ENCODE results near the gene PLXNB2.
"Not testable (repeated sequence)": the region's sequence is repeated elsewhere in the genome, so short reads cannot be mapped to it uniquely, and the experiment has no call there.

The PLXNB2 gene, protein sequence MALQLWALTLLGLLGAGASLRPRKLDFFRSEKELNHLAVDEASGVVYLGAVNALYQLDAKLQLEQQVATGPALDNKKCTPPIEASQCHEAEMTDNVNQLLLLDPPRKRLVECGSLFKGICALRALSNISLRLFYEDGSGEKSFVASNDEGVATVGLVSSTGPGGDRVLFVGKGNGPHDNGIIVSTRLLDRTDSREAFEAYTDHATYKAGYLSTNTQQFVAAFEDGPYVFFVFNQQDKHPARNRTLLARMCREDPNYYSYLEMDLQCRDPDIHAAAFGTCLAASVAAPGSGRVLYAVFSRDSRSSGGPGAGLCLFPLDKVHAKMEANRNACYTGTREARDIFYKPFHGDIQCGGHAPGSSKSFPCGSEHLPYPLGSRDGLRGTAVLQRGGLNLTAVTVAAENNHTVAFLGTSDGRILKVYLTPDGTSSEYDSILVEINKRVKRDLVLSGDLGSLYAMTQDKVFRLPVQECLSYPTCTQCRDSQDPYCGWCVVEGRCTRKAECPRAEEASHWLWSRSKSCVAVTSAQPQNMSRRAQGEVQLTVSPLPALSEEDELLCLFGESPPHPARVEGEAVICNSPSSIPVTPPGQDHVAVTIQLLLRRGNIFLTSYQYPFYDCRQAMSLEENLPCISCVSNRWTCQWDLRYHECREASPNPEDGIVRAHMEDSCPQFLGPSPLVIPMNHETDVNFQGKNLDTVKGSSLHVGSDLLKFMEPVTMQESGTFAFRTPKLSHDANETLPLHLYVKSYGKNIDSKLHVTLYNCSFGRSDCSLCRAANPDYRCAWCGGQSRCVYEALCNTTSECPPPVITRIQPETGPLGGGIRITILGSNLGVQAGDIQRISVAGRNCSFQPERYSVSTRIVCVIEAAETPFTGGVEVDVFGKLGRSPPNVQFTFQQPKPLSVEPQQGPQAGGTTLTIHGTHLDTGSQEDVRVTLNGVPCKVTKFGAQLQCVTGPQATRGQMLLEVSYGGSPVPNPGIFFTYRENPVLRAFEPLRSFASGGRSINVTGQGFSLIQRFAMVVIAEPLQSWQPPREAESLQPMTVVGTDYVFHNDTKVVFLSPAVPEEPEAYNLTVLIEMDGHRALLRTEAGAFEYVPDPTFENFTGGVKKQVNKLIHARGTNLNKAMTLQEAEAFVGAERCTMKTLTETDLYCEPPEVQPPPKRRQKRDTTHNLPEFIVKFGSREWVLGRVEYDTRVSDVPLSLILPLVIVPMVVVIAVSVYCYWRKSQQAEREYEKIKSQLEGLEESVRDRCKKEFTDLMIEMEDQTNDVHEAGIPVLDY (N-terminal part only)

GRCh38 chr22:50306753-50307749 lies at the start of gene PLXNB2:
PLXNB2 (minus strand) TSS chr22:50307646; CDS start chr22:50290584, 17,062 bp downstream.
- peak; percentile 63 for DNase-seq

DNA sequence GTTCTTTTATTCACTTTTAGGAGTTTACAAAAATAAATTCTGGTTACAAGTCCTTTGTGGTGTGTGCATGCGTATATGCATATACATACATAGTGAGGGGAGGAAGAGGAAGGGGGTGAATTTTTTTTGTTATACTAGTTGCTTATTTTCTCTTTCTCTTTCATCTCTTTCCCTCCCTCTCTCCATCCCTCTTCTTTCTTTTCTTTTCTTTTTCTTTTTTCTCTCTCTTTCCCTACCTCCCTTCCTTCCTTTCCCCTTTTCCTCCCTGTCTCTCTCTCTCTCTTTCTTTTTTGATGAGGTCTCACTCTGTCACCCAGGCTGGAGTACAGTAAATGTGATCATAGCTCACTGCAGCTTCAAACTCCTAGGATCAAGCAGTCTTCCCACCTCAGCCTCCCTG lies 49.8 kb upstream of the PLXNB2 start:
- no peak for DNase-seq

DNA sequence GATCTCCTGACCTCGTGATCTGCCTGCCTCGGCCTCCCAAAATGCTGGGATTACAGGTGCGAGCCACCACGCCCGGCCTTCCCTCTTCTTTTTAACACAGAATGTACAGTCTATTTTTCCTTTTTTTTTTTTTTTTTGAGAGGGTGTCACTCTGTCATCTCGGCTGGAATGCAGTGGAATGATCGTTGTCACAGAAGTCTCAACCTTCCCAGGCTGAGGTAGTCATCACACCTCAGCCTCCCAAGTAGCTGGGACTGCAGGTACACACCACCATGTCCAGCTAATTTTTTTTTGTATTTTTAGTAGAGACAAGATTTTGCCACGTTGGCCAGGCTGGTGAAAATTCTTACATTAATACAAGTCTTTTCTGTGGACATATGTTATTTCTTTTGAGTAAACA lies 48.7 kb upstream of the PLXNB2 start:
- DNase-seq, result no peak

DNA sequence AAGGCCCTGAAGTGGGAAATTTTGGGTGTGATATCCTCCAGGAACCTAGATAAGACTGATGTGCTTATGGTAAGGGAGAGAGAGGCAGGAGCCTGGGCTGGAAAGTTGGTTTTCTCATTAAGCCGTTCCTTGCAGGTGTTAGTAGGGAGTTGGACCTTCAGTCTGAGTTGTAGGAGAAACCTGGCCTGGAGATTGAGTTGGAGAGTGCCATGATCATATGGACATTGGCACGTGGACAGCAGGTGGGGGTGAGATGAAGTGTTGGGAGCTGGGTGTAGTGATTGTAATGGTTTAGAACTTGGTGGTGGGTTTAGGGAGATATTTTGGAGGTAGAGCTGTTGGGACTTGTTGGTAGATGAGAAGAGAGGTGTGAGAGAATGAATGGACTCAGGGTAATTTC lies 40.6 kb upstream of the PLXNB2 start:
- DNase-seq, result no peak

DNA sequence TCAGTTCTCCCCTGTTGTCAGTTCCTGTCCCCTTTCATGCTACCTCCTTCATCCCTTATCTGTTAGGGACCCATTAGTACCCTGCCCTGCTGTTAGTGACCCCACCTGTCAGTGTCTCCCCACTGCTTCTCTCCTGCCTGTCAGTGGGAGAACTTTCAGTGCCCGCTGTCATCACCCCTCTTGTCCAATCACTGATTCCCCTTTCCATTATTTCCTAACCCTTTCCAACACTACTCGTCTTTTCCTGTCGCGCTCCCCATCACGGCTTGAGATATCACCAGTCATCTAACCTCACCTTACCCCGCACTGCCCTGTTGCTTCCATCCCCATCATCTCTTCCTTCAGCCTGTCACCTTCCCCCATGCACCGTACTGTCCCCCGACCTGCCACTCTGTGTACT lies 39.7 kb upstream of the PLXNB2 start:
- no peak for DNase-seq

- no peak for DNase-seq
Observed at GRCh38 chr22:50346470-50346869, 39.0 kb upstream of the PLXNB2 start.

DNA sequence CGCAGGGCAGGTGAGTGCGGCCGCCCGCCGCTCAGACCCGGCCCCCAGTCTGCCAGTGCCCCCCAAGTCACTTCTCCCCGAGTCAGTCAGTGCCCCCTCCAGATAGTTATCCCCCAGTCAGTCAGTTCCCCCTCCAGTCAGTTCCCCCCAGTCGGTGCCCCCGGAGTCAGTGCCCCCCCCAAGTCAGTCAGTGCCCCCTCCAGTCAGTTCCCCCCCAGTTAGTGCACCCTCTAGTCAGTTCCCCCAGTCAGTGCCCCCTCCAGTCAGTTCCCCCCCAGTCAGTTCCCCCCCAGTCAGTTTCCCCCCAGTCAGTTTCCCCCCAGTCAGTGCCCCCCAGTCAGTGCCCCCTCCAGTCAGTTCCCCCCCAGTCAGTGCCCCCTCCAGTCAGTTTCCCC lies 36.1 kb upstream of the PLXNB2 start:
- no peak for DNase-seq

DNA sequence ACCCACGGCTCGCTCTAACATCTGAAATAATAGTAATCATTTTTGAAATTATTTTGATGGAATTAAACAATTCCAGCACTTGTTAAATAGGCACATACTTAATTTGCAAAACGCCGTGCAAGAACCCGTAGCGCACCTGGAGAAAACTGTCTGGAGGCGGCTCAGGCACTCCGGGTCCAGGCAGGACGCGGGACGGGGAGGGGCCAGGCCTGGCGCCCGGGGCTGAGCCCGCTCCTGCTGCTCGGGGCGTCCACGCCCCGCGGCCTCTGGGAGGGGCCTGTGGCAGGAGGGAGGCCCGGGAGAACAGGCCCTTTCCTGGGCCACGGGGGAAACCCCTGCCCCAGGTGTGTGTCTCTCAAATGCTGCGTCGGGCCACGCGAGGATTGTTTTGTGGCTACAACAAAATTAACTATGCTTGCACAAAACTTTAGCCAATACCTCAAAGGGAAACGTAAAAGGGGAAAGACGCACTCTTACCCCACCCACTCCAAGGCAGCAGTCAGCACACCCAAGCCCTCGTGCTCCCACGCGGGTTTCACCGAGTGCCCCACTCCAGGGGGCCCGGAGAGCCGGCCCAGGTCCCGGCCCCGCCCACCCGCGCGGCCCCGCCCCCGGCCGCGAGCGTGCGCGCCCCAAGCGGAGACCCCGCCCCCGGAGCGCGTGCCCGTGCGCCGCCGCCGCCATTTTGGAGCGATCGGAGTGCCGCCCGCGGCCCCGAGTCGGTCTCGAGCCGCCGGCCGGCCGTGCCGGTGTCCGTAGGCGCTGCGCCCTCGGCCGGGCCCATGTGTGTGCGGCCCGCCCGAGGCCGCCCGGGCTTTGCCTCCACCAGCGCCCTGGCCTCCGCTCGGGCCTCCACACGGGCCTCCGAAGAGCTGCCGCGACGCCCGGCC lies 35.5 kb upstream of the PLXNB2 start, which contains the start of gene PPP6R2:
TSS of gene PPP6R2 (plus strand) at position 677 of the 890 bp plus-strand sequence. CDS start 50,582 bp downstream, outside the sequence.
- DNase-seq, result peak; percentile 40

DNA sequence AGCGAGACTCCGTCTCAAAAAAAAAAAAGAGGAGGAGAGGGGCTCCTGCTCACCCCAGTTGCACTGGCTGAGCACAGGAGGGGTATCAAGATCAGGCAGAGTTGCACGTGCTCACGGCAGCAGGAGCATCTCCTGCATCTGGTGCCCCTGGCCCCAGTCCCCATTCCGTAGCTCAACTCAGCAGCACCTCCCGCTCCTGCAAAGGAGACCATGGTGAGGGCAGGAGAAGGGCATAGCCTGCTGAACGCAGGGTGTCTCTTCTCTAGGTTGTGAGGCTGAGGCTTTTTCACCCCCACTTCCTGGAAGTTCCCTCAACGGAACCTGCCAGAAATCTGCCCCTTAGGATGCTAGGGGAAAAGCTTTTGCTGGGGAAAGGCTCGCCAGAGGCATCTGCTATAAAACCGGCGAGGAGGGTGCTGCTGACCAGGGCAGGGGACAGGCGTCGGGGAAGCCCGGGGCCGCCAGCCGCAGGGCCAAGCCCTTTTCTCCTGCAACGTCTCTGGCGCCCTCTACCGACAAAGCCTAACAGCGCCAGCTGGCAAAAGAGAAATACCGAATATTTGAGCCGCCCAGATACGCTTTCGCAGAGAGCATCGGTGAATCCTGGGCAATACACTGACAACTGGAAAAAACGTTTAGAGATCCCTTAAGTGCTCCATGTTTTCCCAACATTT lies 34.7 kb upstream of the PLXNB2 start:
- DNase-seq, result peak; percentile 80

GRCh38 chr22:50339945-50340879 lies 32.8 kb upstream of the PLXNB2 start:
- DNase-seq, result no peak

DNA sequence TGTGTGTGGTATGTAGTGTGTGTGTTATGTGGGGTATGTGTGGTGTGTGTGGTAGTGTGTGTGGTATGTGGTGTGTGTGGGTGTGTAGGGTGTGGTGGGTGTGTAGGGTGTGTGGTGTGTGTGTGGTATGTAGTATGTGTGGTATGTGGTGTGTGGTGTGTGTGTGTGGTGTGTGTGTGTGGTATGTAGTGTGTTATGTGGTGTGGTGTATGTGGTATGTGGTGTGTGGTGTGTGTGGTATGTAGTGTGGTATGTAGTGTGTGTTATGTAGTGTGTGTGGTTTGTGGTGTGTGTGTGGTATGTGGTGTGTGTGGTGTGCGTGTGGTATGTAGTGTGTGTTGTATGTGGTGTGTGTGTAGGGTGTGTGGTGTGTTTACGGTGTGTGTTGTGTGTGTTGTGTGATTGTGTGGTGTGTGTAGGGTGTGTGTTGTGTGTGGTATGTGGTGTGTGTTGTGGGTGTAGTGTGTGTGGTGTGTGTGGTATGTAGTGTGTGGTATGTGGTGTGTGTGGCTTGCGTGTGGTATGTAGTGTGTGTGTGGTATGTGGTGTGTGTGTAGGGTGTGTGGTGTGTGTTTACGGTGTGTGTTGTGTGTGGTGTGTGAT lies 31.5 kb upstream of the PLXNB2 start:
- DNase-seq, result no peak

DNA sequence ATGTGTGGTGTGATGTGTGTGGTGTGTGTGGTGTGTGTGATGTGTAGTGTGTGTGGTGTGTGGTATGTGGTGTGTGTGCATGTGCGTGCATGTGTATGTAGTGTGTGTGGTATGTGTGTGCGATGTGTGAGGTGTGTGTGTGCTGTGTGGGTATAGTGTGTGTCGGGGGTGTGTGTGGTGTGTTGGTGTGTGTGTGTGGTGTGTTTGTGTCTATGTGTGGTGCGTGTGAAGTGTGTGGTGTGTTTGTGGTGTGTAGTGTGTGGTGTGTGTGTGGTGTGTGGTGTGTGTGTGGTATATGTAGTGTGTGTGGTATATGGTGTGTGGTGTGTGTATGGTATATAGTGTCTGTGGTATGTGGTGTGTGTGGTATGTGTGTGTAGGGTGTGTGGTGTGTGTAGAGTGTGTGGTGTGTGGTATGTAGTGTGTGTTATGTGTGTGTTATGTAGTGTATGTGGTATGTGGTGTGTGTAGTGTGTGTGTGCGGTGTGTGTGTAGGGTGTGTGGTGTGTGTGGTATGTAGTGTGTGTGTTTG lies 30.7 kb upstream of the PLXNB2 start:
- no peak for DNase-seq

DNA sequence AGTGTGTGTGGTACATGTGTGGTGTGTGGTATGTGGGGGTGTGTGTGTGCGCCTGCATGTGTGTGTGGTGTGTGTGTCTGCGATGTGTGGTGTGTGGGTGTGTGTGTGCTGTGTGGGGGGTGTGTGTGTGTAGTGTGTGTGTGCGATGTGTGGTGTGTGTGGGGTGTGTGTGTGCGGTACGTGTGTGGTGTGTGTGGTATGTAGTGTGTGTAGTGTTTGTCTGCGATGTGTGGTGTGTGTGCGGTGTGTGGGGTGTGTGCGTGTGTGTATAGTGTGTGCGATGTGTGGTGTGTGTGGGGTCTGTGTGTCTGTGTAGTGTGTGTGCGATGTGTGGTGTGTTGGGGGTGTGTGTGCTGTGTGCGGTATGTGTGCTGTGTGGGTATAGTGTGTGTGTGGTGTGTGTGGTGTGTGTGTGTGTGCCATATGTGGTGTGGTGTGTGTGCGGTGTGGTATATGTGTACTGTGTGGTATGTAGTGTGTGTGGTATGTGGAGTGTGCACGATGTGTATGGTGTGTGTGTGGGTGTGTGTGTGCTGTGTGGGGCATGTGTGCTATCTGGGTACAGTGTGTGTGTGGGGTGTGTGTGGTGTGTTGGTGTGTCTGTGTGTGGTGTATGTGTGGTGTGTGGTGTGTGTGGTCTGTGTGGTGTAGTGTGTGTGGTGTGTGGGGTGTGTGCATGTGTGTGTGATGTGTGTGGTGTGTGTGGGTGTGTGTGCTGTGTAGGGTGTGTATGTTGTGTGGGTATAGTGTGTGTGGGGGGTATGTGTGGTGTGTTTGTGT lies 30.0 kb upstream of the PLXNB2 start:
- DNase-seq, result no peak

GRCh38 chr22:50334433-50334832 lies 27.0 kb upstream of the PLXNB2 start:
- DNase-seq, result not testable (repeated sequence)

DNA sequence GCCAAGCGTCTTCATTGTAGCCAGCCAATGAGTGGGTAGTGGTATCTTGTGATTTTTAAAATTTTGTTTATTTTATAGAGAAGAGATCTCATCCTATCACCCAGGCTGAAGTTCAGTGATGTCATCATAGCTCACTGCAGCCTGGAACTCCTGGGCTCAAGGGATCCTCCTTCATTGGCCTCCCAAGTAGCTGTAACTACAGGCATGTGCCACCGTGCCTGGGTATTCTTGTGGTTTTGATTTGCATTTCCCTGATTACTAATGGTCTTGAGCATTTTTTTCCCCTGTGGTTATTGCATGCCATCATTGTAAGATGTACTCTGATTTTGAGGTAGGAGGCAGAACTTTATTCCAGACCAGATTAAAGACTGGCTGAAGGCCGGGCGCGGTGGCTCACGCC lies 21.8 kb upstream of the PLXNB2 start:
- peak; percentile 10 for DNase-seq

DNA sequence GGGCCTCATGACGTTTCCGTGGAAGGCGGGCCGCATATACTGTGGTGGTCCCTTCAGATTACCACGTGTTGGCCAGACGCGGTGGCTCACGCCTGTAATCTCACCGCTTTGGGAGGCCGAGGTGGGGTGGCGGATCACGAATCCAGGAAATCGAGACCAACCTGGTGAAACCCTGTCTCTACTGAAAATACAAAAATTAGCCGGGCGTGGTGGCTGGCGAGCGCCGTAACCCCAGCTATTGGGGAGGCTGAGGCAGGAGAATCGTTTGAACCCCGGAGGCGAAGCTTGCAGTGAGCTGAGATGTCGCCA lies 20.2 kb upstream of the PLXNB2 start:
- DNase-seq, result no peak

- DNase-seq, result peak; percentile 55
Observed at GRCh38 chr22:50326956-50327710, 19.7 kb upstream of the PLXNB2 start, which contains the start of gene DENND6B. DENND6B (minus strand) TSS chr22:50327012; CDS start chr22:50326988, 24 bp downstream.
